Stimulated activated CD4-positive, alpha-beta T cell treated with anti-CD3 and anti-CD28 coated beads, Interleukin-1b, Interleukin-23, amount 100 ng/mL, for 24 hours (primary cell): ENCODE measurements around the gene WBP11.

Experiments used
- DNase-seq, 4 experiments: peaks; one replicate each; pipeline ENCODE4 v3.0.0-alpha.2; 2020; ENCODE audit warnings: low read depth in 4 of 4, low spot score in 1 of 4

The WBP11 gene

DNA sequence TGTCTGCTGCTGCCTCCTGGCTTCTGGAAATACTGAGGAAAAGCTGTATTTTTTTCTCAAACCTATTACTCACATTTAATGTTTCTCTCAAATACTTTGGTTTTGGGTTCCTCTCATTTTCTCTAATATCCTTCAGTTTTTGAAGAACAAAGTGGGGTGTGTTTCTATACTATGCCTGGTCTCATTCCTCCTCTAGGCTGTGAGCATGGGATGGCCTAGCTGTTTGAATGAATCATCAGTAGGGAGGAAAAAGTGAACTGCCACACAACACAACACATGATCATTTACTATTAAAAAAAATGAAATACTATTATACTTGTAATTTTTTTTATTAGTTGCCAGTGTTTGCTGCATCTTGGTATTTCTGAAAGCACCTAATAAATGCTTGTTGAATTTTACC, 22.0 kb upstream of the WBP11 start:
- DNase-seq, result no peak

DNA sequence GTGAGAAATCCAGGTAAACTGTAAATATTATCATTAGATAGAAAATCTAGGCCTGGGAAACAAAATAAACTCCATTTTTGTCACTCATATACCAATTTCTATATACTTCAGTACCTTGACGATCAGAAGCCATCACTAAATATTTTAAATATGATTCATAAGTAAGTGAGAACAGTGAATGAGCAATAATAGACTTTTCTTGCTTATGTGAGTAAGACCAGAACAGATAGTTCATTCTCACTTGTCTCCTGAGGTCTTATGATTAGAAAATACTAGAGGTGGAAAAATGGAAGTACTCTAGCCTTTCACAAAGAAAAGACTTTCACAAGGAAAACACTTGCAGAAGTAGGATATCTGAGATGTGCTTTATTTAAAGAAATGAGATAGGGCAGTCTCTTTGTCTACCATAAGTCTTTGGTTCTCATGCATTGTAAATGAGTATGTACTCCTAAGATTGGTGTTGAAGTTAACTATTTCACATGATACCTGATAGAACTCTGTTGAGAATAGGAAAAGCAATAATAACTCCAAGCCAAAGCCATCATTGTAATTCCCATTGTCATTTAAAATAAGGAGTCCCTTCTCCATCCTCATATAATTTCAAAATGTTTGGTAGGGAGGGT, 20.8 kb upstream of the WBP11 start:
- DNase-seq, result no peak

DNA sequence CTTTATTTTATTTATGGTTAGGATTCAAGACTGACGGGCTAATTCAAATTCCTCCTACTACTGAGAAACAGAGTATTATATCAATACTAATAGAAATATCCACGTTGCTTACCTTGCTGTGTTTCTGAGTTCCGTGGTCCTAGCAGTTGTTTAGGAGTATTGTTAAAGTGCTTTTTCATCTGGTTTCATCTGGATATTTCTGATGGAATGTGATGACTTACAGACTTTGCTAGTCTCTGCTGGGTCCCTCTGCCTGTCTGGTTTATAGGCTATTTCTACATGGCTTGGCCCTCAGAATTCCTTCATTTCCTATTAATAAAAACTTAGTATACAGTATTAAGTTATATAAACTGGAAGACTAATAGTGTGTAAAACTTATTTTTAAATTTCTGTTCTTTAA, 10.7 kb upstream of the WBP11 start, which contains the start of gene SMCO3:
TSS of gene SMCO3 (minus strand) at position 169 of the 400 bp plus-strand sequence. CDS start 7,502 bp downstream, outside the sequence.
- DNase-seq, result no peak

DNA sequence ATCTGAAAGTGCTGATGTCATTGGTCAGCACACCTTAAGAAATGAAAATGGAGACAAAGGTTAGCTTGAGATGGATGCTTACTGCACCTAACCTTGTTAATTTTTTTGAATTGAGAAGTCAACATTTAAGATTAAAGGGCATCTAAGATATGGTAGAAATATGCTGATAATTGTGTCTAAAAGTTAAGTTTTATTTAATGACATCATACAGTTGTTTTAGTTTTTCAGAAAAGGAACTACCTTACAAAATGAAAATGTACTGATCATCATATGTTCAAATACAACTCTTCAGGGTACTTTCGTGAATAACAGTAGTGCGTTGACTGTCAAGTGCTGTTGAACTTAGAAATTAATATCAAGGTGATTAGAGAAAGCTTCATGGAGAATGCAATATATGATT, 8.2 kb upstream of the WBP11 start:
- DNase-seq, result no peak

DNA sequence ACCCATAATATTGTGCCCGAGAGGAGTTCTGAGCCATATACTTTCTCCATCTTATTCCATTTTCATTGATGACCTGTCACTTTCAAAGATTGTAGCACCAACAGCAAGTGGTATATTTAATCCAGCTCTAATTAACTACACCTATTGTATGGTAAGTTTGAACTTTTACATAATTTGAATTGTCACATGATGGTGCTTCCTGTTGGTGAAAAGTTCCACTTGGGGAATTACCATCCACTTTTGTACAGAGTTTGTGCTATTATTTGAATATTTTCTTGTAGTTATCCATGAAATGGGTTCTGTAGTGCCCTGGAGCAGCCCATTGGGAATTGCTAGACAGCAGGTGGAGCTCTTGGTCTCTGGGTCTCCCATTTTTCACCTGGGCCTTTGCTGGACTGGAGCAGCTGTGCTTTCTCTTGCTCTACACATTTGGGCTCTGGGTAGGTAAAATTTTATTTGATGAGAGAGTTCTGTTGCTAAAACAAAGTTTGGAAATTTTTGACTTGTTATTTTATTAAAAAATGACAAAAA, 7.7 kb upstream of the WBP11 start:
- no peak for DNase-seq

DNA sequence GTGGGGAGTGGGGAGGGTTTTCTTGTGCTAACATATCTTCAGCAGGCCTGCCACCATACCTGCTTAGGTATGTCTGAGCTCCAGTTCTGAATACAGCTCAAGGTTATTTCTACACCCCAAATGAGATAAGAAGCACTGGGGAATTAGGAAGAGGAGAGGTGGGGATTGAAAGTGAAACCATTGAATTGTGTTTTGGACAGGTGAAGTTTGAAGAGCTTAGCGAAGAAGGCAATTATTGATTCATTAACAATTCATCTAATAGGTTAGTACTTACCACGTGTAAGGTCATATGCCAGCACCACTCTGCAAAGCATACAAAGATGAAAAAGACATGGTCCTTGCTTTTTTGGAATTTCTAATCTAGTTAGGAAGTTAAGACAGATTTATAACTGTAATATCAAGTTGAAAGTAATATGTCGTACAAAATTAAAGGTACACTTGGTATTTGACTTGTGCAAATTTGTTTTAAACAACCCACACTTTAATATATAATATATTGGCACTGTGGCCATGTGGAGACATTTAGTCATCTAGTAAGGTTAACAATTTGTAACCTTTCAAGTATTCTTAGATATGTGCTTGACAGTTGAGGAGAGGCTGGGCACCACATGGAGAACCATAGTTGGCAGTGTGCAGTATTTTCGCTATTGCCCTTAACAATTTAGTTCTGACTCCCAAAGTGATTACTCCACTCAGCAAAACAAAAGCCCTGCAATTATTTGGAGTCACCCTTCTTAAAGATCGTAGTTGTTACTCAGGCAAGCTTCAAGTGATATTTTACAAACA, 7.1 kb upstream of the WBP11 start:
- DNase-seq, result no peak

DNA sequence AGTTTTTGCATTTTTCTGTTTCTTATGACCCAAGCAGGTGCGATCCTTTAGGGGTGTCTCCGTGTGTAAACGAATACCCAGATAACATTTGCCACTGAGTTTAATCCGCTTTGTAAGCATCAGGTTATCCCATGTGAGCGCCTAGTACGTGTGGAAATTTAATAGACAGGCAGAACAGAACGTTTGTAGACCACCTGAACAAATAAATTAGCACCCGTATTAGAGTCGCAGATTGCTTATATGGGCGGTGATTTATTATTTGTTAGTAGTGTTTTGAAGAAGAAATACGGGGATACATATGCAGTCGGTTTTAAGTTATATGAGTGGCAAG, 517 bp upstream of the WBP11 start:
- no peak for DNase-seq

DNA sequence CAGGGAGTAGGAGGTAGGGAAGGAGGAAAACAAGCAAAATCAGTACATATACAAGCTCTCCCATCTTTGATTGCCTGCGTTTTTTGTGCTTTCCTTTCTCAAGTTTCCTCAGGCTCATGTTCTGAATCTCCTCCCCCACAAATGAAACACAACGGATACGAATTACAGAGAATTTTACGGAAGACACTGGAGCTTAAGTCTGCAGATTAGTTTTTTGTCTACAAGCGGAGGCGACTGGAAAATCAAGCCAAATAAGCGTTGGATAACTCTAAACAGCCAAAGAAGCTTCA, 612 bp downstream of the WBP11 start:
- DNase-seq, result no peak

DNA sequence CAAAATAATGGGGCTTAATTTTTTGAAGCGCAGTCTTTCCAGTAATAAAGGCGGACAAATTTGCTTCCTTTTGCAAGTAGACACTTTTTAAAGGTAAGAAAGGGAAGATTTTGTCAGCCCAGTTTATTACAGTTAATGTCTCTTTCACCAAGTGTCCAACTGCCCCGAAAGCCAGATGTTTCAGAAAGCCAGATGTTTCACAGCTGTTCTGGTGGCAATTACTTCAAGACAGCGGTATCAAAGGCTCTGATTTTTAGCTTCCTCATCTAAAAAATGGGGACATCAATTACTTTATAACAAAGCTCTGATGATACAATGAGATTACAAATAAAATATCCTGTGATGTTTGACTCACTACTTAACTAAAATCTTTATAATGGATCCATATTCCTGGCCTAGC, 1.0 kb downstream of the WBP11 start:
- no peak for DNase-seq

DNA sequence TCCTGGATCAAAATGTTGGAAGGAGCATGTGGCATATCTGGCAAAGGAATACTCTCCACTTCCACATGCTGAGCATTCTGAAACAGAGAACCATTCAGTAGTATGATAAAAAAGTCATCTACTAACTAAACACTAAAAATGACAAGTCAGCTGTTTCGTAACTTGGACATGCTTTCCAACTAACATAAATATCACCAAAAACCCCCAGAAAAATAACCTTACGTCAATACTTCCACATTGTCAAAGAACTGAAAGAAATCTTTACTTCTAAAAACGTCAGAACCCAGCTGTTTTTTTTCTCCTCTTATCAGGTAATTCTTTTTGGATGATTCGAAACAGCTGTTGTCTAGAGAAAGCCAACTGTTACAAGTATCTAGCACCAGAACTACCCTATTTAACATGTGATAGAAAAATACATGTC, 8.2 kb downstream of the WBP11 start:
- DNase-seq, result no peak

DNA sequence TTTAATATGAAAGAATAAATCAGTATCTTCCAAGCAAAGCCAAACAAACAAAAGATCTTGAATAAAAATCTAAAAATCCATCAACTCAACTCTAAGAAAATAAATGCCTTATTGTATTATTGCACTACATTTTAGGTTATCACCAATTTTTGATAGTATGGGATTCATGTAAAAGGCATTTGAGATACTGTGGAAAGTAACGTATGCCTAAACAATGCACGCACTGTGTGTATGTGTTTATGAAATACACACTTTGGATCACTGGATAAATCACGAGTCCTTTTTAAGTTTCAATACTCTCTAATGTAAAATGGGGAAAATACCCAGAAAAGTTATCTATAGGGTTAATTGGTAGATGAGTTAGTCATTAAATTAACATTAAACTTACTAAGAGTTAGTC, 17.7 kb downstream of the WBP11 start:
- no peak for DNase-seq

DNA sequence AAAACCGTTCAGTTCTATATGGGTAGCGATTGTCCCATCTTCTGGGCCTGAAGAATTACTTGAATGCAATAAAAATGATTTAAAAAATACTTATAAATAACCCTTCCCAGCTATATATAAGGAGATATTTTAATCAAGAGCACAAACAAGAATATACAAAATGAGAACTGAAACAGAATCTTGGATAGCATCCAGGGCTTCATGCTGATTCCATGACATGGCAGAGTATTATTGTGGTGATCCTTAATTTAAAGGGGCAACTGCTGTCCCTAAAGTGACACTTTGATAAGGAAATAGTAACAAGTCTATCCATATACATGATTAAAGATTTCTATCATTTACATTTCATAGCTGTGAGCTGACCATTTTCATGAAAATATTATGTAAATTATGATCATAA, 18.8 kb downstream of the WBP11 start:
- no peak for DNase-seq

DNA sequence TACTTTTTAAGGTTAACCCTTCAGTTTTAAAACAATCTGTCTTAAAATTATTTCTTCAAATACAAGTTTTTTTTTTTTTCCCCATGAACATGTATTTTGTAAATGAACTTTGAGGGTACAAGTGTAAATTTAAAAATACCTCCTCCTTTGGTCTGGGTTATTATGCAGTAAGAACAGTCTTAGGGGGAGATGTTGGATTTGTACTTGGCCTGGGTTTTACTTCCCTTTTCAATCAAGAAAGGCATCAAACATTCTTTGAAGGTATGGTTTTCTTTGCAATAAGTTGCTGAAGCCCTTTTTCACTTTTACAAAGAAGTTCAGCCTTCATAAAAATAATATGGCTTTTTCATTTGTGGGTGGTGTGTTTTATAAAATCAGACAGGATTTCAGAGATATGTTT, 20.5 kb downstream of the WBP11 start:
- DNase-seq, result no peak

DNA sequence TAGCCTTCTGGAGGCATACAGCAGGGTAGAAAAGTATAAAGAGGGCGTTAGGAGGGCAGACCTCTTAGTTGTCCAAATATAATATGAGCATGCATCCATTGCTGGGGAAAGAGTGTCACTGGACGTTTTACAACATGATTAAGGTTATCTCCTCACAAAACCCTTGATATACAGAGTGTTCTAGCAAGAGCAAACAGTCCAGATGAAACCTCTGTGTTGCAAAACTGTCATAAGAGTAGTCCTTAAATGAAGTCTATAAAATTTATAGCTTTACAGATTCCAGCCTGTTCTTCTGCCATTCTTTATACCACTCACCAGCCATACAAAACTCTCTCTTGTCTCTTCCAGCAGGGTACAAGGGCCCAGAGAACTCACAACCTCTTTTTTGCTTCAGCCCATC, 21.7 kb downstream of the WBP11 start:
- DNase-seq, result no peak

DNA sequence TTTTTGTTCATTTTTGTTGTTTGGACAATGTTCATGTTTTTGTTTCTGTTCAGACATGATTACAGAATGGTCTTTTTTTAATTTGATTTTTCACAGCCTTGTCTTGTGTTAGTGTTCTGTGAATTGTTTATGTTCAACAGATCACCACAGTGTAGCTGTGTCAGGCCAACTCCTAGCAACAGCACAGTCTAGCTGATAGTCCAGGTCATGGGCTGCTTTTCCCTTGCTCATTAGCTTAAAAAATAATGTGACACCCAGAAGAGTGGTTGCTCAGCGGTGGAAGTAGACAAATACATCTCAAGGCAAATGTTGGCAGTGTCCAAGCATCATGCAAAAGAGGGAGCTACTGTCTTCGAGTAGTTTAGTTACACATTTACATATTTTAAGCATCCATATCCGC, 22.4 kb downstream of the WBP11 start:
- no peak for DNase-seq

DNA sequence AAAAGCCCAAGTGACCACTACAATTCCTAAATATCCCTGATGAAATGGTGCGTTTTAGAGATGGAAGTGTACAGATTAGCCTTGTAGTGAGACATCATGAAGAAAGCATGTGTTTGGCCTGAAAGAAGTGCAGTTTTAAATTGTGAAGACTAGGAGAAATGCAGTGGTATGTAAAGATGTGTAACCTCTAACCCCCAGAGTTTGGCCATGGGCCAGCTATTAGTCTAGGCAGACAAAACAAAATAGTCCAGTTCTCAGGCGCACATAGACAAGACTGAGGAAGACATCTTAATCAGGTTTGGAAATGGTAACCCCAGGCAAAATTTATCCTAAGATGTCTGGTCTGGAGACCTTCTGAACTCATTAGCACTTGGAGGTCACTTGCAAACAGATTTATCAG, 23.4 kb downstream of the WBP11 start:
- DNase-seq, result no peak

DNA sequence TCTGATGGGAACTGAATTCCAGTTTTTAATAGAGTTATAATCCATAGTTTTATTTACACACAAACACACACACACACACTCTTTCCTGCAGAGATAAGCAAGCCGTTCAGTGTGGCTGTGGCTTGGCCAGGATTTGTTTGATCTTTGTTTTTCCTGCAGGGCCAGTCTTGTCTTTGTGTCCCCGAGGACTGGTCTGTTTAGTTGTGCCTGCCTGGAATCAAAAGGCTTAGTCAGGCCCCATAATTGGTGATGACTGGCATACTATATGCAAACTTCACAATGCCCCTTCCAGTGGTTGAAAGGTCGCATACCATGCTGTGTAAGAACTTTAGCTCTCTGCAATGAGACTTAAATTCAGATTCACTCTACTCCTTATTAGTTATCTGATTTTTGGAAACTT, 26.0 kb downstream of the WBP11 start:
- DNase-seq, result no peak

DNA sequence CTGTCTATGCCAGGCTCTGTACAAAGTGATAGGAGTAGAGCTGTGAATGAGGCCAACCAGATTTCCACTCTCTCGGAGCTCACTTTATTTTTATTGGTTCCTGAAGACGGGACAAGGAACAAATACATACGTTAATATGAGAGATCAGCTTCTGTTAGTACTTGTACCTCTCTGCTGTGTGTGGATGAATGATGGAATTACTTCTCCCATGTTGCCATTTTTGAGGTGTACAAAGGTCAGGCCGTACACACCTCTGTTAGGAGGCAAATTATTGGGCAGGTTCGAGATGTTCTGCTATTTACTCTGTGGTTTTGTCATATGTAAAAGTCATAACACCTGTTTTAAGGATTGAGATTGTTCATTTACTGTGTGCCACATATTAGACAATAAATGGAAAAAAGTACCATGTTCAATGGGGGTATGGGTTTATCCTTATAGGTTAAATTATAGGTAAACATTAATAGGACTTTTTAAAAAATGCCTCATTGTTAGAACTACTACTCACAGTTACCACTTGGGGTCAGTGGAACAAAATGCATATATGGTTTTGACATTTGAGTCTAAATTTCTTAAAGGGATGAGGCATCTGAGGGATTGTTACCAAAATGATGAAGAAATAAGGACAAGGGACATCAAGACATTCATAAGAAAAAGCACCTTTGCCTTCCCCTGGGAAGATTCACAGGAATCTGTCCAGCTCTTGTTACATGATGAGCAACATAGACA, 26.9 kb downstream of the WBP11 start:
- no peak for DNase-seq

DNA sequence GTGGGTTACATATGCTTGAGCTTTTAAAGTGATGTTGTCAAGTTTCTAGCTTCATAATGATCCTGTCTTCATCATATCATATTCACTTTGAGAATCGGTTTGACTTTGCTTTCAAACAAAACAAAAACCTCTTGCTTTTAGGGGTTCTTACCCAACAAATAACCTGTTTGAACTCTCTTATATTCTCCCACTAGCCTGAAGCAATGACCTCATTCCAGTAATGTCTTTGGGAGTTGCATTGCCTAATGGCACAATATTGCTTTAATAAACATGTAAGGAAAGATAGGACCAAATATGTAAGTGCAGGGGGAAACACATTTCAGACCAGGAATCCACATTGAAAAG, 27.7 kb downstream of the WBP11 start:
- no peak for DNase-seq

DNA sequence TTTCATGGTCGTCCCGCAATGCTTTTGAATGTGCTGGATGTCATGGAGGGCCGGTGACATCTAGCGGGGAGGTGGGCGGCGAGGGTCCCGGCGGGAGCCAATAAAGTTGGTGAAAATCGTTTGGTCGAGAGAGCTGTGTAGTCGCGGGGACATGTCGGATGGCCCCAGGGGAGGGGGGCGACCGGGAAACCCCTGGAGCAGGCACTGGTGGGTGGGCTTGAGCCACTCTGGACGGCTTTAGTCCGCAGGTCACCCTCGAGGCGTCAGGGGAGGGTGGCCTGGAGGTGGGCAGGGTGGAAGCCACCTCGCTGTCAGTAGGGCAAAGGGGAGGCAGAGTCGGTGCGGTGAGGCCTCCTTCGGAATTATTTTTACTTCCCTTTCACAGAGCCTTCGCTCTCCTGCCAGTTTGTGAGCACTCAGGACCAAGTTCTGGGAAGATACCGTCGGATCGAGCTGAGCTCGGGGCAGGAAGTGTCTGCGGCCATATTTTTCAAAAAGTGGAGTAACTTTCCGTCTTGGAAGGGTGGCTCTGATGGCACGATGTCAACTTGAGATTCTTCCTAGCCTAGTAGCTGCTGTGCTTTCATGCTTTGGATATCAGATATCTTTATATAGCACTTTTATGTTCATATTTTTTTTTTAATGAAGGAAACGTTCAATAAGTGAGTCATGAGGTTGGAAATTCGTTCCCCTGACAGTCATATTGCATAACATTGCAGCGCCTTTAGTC, 28.2 kb downstream of the WBP11 start:
- no peak for DNase-seq

DNA sequence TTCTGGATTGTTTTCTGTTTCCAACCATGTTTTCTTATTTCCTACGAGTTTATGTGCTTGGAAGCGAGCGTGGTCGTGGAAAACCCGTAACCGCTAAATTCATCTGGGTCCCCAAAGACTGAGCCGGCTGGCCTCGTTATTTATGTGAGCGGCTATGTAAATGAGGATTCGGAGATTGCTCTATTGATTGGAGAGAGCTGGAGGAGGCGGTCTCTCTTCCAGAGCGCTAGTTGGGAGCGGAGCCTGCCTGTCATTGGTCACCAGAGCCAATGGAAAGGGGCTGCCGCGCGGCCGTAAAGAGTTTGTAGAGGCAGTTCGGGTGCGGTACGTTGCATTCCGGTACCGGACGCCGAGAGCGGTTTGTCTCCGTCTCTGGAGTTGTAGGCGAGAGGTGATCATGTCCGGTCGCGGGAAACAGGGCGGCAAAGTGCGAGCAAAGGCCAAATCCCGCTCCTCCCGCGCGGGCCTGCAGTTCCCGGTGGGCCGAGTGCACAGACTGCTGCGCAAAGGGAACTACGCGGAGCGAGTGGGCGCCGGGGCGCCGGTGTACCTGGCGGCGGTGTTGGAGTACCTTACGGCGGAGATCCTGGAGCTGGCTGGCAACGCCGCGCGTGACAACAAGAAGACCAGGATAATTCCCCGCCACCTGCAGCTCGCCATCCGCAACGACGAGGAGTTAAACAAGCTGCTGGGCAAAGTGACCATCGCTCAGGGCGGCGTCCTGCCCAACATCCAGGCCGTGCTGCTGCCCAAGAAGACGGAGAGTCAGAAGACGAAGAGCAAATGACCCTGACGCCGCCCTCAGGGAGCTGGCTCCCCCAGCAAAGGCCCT, 29.0 kb downstream of the WBP11 start:
- DNase-seq, result peak; percentile 58 to 81 (median 76)
